Smooth muscle cell (in vitro differentiated cells): ENCODE data around the gene DPAGT1. TPM values are rescaled to one million over a fixed set of nuclear protein-coding genes. Genes with fewer than 3 reads are reported as not detected.
A peak's percentile ranks its signal among the peaks of the same experiment; 100 is the strongest.
"Not testable (repeated sequence)": the region's sequence is repeated elsewhere in the genome, so short reads cannot be mapped to it uniquely, and the experiment has no call there.

ENCODE experiments used
- DNase-seq: peaks from one replicate; lab custom pipeline; 2025; ENCODE audit not compliant: unreplicated experiment; lab: John Stamatoyannopoulos, UW
- H2AFZ ChIP-seq: fragments of 200-600 bp; sonication (generic); 2 replicates; pipeline ENCODE4 v1.6.0; 2016; ENCODE audit warnings: antibody characterized with exemption, low read depth, mild to moderate bottlenecking
- H3F3A ChIP-seq: fragments of 200-600 bp; sonication (generic); 2 replicates; pipeline ENCODE4 v1.6.0; 2017; ENCODE audit warnings: antibody characterized with exemption, low read depth
- H3K27ac ChIP-seq: fragments of 200-600 bp; sonication (generic); 2 replicates; pipeline ENCODE4 v1.5.1; 2016; ENCODE audit warnings: low read depth, mild to moderate bottlenecking
- H3K27me3 ChIP-seq: fragments of 200-600 bp; sonication (generic); 2 replicates; pipeline ENCODE4 v1.6.1; 2016; ENCODE audit warnings: low read depth, mild to moderate bottlenecking
- H3K36me3 ChIP-seq: fragments of 200-600 bp; sonication (generic); 2 replicates; pipeline ENCODE4 v1.5.1; 2016; ENCODE audit warnings: low read depth
- H3K4me1 ChIP-seq: fragments of 200-600 bp; sonication (generic); 2 replicates; pipeline ENCODE4 v1.5.1; 2016; ENCODE audit warnings: low read depth
- H3K4me2 ChIP-seq: fragments of 200-600 bp; sonication (generic); 2 replicates; pipeline ENCODE4 v1.6.0; 2016; ENCODE audit warnings: mild to moderate bottlenecking
- H3K4me3 ChIP-seq: fragments of 200-600 bp; sonication (generic); 2 replicates; pipeline ENCODE4 v1.5.1; 2016; ENCODE audit warnings: mild to moderate bottlenecking
- H3K79me2 ChIP-seq: fragments of 200-600 bp; sonication (generic); 2 replicates; pipeline ENCODE4 v1.6.0; 2016; ENCODE audit warnings: low read depth, mild to moderate bottlenecking
- H3K9ac ChIP-seq: fragments of 200-600 bp; sonication (generic); 2 replicates; pipeline ENCODE4 v1.6.0; 2016; ENCODE audit warnings: low read depth
- H3K9me3 ChIP-seq: fragments of 200-600 bp; sonication (generic); replicated peaks from 2 replicates; pipeline ENCODE4 v1.5.1; 2016; ENCODE audit warnings: low read depth
- H4K20me1 ChIP-seq: fragments of 200-600 bp; sonication (generic); 2 replicates; pipeline ENCODE4 v1.6.0; 2016; ENCODE audit warnings: low read depth
- WGBS: methylation state at CpG from one replicate; pipeline ENCODE4 v1.1.7; 2016; ENCODE audit warnings: low lambda C conversion rate; 5-methylcytosine and 5-hydroxymethylcytosine counted together
- polyA plus RNA-seq: library from polyadenylated mRNA; unstranded; fragments of >200 nt; fragmentation: Nextera tagmentation; extraction: Ambion mirVana; gene quantifications from 2 replicates; pipeline ENCODE4 v1.2.1, GENCODE V29; 2016
- total RNA-seq: library from RNA; depleted of rRNA; stranded (reverse); fragments of >200 nt; gene quantifications from 2 replicates; pipeline ENCODE4 v1.2.3, GENCODE V29; 2014
- TF ChIP-seq, protein P1 (sequence below): fragments of 200-600 bp; sonication (generic); IDR thresholded peaks from 2 replicates; pipeline ENCODE4 v1.5.1; 2017; ENCODE audit warnings: borderline replicate concordance, mild to moderate bottlenecking, antibody characterized with exemption; ENCODE audit not compliant: insufficient read depth, poor library complexity, severe bottlenecking

DPAGT1 gene
- total and polyA plus RNA-seq, 2 experiments from 2014 or later: 40.5 to 73.7 TPM

DNA sequence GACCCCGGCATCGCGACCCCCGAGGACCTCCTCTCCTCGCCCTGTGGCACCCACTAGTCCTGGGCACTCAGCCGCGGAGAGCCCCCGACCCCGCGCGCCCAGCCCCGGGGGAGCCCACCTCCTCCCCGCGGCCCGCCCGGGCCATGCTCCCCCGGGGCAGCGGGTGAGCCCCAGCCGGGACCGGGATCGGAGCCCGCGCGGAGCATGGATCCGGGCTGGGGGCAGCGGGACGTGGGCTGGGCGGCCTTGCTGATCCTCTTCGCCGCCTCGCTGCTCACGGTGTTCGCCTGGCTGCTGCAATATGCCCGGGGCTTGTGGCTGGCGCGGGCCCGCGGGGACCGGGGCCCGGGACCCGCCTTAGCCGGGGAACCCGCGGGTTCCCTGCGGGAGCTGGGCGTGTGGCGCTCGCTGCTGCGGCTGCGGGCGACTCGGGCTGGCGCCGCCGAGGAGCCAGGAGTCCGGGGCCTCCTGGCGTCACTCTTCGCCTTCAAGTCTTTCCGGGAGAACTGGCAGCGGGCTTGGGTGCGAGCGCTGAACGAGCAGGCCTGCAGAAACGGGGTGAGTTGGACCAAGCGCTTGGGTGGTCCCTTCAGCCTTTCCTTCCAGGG lies 6.0 kb upstream of the DPAGT1 start:
- no peaks in the 10 kb centered on the region for H3K79me2 ChIP-seq
- H3K4me1 ChIP-seq: peaks cover 14% of the 10 kb centered on the region
- TF ChIP-seq, protein P1, sequence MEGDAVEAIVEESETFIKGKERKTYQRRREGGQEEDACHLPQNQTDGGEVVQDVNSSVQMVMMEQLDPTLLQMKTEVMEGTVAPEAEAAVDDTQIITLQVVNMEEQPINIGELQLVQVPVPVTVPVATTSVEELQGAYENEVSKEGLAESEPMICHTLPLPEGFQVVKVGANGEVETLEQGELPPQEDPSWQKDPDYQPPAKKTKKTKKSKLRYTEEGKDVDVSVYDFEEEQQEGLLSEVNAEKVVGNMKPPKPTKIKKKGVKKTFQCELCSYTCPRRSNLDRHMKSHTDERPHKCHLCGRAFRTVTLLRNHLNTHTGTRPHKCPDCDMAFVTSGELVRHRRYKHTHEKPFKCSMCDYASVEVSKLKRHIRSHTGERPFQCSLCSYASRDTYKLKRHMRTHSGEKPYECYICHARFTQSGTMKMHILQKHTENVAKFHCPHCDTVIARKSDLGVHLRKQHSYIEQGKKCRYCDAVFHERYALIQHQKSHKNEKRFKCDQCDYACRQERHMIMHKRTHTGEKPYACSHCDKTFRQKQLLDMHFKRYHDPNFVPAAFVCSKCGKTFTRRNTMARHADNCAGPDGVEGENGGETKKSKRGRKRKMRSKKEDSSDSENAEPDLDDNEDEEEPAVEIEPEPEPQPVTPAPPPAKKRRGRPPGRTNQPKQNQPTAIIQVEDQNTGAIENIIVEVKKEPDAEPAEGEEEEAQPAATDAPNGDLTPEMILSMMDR: no peak
- H3K4me2 ChIP-seq: peak overlapping the region; percentile 95
- under 1% methylated on average over 41 of the region's 65 CpGs for WGBS
- H3K4me3 ChIP-seq: peak overlapping the region; percentile 85
- H3F3A ChIP-seq: peaks cover 9% of the 10 kb centered on the region
- peaks cover 8% of the 10 kb centered on the region for H4K20me1 ChIP-seq
- no peaks in the 10 kb centered on the region for H3K27me3 ChIP-seq
- peak overlapping the region; percentile 88 for H2AFZ ChIP-seq
- no peaks in the 10 kb centered on the region for H3K9me3 ChIP-seq
- no peak overlapping the region for H3K27ac ChIP-seq
- no peaks in the 10 kb centered on the region for H3K36me3 ChIP-seq
- peak overlapping the region; percentile 87 for H3K9ac ChIP-seq
- DNase-seq: no peak

DNA sequence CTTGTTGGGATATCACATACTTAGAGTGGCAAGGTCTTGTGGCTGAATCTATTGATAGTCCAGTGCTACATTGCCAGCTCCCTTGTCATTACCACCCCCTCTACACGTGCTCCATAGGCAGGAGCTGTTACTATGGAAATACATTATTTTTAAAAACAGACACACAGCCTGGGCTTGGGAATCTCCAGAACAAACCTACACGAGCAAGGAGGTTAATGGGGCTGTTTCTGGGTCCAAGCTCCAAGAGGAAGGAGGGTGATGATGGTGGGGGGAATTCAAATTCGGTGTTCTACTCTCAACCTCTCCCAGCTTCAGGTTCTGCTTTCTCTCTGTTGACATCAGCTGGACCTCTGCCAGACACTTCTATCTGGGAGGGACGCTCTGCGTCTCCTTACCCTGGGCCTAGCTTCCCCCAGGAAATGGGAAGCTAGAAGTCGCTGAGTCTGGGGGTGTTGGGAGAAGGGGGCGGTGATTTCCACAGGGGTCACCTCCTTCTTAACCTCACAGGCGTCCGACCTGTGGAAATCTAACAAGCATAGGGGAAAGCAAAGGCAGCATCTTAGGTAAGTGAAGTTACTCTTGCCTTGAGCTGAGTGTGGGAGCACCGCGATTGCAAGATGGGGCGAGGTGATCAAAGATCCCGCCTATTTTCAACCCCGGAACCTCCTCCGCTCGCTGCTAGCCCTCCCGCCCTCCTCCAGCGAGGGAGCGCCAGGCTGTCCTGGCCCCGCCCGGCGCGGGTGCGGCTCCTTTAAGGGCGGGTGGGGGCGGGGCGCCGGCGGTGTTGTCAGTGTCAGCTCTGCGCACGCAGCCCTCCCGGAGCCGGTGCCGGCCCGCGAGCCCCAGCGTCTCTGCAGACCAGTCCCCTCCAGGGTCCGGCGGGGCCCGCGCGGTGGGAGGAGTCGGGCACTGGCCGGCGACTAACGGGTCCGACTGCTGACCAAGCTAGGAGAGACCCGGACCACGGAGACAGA lies 5.2 kb upstream of the DPAGT1 start, which contains the start of gene C2CD2L:
Gene C2CD2L, plus strand, starts transcription at position 781 of the 974 bp plus-strand sequence. CDS start 398 bp downstream, outside the sequence.
- peak within 1 kb of the TSS; percentile 95 for H3K4me2 ChIP-seq
- H3K27me3 ChIP-seq: no peaks in the 10 kb centered on the region
- H3K36me3 ChIP-seq: no peaks in the 10 kb centered on the region
- 4% methylated on average over 42 of the region's 49 CpGs for WGBS
- peak within 1 kb of the TSS; percentile 88 for H2AFZ ChIP-seq
- DNase-seq: peak; percentile 72
- TF ChIP-seq, protein P1: no peak
- peak within 1 kb of the TSS; percentile 63 for H3K27ac ChIP-seq
- H3K4me1 ChIP-seq: peaks cover 14% of the 10 kb centered on the region
- peak within 1 kb of the TSS; percentile 87 for H3K9ac ChIP-seq
- H3K79me2 ChIP-seq: no peaks in the 10 kb centered on the region
- H3K9me3 ChIP-seq: no peaks in the 10 kb centered on the region
- peak within 1 kb of the TSS; percentile 85 for H3K4me3 ChIP-seq
- H4K20me1 ChIP-seq: peaks cover 8% of the 10 kb centered on the region
- H3F3A ChIP-seq: peaks cover 9% of the 10 kb centered on the region

DNA sequence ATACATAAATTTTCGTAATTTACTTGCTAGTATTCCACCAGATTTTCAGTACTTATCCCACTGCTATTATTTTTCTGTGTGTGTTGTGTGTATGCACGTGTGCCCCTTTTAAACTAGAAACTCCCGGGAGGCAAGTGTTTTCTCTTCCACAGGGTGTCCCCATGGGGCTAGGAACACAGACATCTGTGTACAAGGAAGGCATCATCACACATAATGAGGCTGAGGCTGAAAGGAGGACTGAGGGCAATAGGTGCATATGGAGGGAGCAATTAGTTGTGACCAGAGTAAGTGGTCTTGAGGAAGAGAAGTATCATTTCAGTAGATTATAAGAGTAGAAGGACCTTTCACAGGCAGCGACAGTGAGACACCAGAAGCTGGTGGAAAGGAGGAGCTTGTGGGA lies 2.1 kb upstream of the DPAGT1 start:
- WGBS: 66% methylated on average over 4 of the region's 4 CpGs
- TF ChIP-seq, protein P1: no peak
- peaks cover 11% of the 10 kb centered on the region for H3K79me2 ChIP-seq

DNA sequence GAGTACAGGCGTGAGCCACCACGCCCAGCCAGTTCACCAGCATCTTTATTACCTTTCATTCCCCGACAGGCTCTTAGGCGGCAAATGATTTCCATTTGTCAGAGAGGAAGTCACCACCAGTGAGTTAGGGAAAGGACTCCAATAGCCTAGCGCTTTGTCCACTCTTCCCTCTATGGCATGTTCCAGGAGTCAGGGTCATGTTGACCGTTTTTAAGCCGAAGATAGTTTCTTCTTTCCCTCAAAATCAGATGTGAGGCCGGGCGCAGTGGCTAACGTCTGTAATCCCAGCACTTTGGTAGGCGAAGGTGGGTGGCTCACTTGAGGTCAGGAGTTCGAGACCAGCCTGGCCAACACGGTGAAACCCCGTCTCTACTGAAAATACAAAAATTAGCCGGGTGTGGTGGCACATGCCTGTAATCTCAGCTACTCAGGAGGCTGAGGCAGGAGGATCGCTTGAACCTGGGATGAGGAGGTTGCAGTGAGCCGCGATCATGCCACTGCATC lies 1.6 kb upstream of the DPAGT1 start:
- H3K36me3 ChIP-seq, H2AFZ ChIP-seq, DNase-seq, H3K27me3 ChIP-seq, H3K9me3 ChIP-seq, H4K20me1 ChIP-seq, H3K9ac ChIP-seq: not testable (repeated sequence)
- WGBS: 93% methylated on average over 18 of the region's 18 CpGs
- peaks cover 21% of the 10 kb centered on the region for H3K4me1 ChIP-seq
- peak overlapping the region; percentile 98 for H3K4me2 ChIP-seq
- peak overlapping the region; percentile 99 for H3K27ac ChIP-seq
- peaks cover 11% of the 10 kb centered on the region for H3K79me2 ChIP-seq
- peak overlapping the region; percentile 81 for H3K4me3 ChIP-seq
- peaks cover 14% of the 10 kb centered on the region for H3F3A ChIP-seq

More for the DNA sequence above, 2.1 kb upstream of the DPAGT1 start:
- H3K27ac ChIP-seq: peak overlapping the region; percentile 30
- H4K20me1 ChIP-seq: peaks cover 8% of the 10 kb centered on the region
- H3K4me2 ChIP-seq: no peak overlapping the region
- no peaks in the 10 kb centered on the region for H3K36me3 ChIP-seq
- H3K9ac ChIP-seq: no peak overlapping the region
- no peak overlapping the region for H2AFZ ChIP-seq
- H3K27me3 ChIP-seq: no peaks in the 10 kb centered on the region
- H3F3A ChIP-seq: peaks cover 14% of the 10 kb centered on the region
- DNase-seq: no peak
- H3K9me3 ChIP-seq: no peaks in the 10 kb centered on the region
- peaks cover 25% of the 10 kb centered on the region for H3K4me1 ChIP-seq
- H3K4me3 ChIP-seq: no peak overlapping the region
